ENCODE measurements around the gene TTC17. TPM values are rescaled to one million over a fixed set of nuclear protein-coding genes. Genes with fewer than 3 reads are reported as not detected.
A peak's percentile ranks its signal among the peaks of the same experiment; 100 is the strongest.

Gene TTC17
- total and polyA plus RNA-seq, 4 donors = 18.9 to 88.6 (median 43.5) TPM

DNA sequence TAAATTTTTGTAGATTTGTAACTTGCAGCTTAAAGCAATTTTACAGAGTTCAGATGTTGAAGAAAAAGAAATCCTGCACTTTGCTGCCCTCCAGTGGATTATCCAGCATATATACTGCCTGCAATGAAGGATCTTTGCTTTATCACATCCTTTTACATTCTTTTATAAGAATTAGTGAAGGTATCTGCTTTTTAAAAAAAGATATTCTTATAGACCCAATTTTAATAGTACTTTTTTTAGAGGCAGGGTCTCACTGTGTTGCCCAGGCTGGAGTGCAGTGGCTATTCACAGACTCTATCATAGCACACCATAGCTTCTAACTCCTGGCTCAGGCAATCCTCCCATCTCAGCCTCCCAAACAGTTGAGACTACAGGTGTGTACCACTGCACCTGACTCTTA, 60.7 kb downstream of the TTC17 start:
- peak; percentile 38 for DNase-seq (ENCODE audit: low spot score)
- TF ChIP-seq HNF4A (conservative IDR thresholded peaks at IDR 0.05) (no peak), HNF4G (IDR thresholded peaks at IDR 0.05) (no peak), TAF1 (conservative IDR thresholded peaks at IDR 0.05) (no peak), YY1 (IDR thresholded peaks at IDR 0.05) (no peak), FOXA1 (IDR thresholded peaks at IDR 0.05) (no peak), RAD21 (IDR thresholded peaks at IDR 0.05) (peak; percentile 89 to 91), FOXA2 (IDR thresholded peaks at IDR 0.05) (no peak), GABPA (IDR thresholded peaks at IDR 0.05 in 1 of 2, conservative IDR thresholded peaks at IDR 0.05 in 1 of 2) (no peak), RXRA (IDR thresholded peaks at IDR 0.05) (no peak), JUND (IDR thresholded peaks at IDR 0.05) (no peak)
- TF ChIP-seq, protein P1, sequence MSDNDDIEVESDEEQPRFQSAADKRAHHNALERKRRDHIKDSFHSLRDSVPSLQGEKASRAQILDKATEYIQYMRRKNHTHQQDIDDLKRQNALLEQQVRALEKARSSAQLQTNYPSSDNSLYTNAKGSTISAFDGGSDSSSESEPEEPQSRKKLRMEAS (IDR thresholded peaks at IDR 0.05) = no peak
- TF ChIP-seq, protein P2, sequence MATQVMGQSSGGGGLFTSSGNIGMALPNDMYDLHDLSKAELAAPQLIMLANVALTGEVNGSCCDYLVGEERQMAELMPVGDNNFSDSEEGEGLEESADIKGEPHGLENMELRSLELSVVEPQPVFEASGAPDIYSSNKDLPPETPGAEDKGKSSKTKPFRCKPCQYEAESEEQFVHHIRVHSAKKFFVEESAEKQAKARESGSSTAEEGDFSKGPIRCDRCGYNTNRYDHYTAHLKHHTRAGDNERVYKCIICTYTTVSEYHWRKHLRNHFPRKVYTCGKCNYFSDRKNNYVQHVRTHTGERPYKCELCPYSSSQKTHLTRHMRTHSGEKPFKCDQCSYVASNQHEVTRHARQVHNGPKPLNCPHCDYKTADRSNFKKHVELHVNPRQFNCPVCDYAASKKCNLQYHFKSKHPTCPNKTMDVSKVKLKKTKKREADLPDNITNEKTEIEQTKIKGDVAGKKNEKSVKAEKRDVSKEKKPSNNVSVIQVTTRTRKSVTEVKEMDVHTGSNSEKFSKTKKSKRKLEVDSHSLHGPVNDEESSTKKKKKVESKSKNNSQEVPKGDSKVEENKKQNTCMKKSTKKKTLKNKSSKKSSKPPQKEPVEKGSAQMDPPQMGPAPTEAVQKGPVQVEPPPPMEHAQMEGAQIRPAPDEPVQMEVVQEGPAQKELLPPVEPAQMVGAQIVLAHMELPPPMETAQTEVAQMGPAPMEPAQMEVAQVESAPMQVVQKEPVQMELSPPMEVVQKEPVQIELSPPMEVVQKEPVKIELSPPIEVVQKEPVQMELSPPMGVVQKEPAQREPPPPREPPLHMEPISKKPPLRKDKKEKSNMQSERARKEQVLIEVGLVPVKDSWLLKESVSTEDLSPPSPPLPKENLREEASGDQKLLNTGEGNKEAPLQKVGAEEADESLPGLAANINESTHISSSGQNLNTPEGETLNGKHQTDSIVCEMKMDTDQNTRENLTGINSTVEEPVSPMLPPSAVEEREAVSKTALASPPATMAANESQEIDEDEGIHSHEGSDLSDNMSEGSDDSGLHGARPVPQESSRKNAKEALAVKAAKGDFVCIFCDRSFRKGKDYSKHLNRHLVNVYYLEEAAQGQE (IDR thresholded peaks at IDR 0.05) = no peak
- TF ChIP-seq, protein P3, sequence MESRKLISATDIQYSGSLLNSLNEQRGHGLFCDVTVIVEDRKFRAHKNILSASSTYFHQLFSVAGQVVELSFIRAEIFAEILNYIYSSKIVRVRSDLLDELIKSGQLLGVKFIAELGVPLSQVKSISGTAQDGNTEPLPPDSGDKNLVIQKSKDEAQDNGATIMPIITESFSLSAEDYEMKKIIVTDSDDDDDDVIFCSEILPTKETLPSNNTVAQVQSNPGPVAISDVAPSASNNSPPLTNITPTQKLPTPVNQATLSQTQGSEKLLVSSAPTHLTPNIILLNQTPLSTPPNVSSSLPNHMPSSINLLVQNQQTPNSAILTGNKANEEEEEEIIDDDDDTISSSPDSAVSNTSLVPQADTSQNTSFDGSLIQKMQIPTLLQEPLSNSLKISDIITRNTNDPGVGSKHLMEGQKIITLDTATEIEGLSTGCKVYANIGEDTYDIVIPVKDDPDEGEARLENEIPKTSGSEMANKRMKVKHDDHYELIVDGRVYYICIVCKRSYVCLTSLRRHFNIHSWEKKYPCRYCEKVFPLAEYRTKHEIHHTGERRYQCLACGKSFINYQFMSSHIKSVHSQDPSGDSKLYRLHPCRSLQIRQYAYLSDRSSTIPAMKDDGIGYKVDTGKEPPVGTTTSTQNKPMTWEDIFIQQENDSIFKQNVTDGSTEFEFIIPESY (IDR thresholded peaks at IDR 0.05) = no peak
- TF ChIP-seq, protein P4, sequence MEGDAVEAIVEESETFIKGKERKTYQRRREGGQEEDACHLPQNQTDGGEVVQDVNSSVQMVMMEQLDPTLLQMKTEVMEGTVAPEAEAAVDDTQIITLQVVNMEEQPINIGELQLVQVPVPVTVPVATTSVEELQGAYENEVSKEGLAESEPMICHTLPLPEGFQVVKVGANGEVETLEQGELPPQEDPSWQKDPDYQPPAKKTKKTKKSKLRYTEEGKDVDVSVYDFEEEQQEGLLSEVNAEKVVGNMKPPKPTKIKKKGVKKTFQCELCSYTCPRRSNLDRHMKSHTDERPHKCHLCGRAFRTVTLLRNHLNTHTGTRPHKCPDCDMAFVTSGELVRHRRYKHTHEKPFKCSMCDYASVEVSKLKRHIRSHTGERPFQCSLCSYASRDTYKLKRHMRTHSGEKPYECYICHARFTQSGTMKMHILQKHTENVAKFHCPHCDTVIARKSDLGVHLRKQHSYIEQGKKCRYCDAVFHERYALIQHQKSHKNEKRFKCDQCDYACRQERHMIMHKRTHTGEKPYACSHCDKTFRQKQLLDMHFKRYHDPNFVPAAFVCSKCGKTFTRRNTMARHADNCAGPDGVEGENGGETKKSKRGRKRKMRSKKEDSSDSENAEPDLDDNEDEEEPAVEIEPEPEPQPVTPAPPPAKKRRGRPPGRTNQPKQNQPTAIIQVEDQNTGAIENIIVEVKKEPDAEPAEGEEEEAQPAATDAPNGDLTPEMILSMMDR (IDR thresholded peaks at IDR 0.05; ENCODE audit: low read depth, low read length, missing input control) = peak; percentile 74
- TF ChIP-seq, protein P5, sequence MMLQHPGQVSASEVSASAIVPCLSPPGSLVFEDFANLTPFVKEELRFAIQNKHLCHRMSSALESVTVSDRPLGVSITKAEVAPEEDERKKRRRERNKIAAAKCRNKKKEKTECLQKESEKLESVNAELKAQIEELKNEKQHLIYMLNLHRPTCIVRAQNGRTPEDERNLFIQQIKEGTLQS (IDR thresholded peaks at IDR 0.05) = no peak
- H3K36me3 ChIP-seq (ENCODE audit: control insufficient read depth in 4 of 4, insufficient read depth in 3 of 4, low read depth in 1 of 4, low read length in 3 of 4) = peaks cover 2 to 18% (median 10%) of the 10 kb centered on the region in 4 donors
- no peaks in the 10 kb centered on the region for H3K4me1 ChIP-seq (ENCODE audit: control insufficient read depth in 4 of 4, insufficient read depth in 4 of 4, low read length in 3 of 4)
- no peak overlapping the region for H3K9ac ChIP-seq (ENCODE audit: low read depth in 1 of 2, low read length in 2 of 2)
- no peak overlapping the region for H3K4me3 ChIP-seq (ENCODE audit: low read depth in 1 of 3, low read length in 3 of 3)
- no peaks in the 10 kb centered on the region for H3K9me3 ChIP-seq (ENCODE audit: control insufficient read depth in 4 of 4, low read length in 3 of 4)
- H3K27me3 ChIP-seq (ENCODE audit: control insufficient read depth in 4 of 4, insufficient read depth in 4 of 4, low read length in 3 of 4) = no peaks in the 10 kb centered on the region
- no peak overlapping the region for H3K27ac ChIP-seq (ENCODE audit: low read depth in 1 of 2, low read length in 2 of 2)

DNA sequence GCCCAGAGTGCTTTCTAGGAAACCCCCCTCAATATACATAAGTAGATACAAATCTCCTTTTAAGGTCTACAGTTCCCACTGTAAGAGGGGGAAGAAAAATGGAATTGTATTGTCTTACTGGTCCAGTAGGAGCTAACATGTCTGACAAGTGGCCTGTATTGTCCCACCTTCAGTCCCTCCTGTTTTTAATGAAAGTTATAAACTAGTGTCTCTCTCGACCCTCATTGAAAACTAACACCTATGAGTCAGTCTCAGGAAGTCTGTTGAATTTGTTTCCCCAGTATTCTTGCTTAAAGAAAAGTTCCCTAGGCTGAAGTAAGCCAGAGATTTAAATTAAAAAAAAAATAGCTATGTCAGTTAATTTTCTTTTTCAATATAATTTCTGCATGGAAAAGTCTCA, 69.3 kb downstream of the TTC17 start:
- H3K9ac ChIP-seq (ENCODE audit: low read depth in 1 of 2, low read length in 2 of 2) = no peak overlapping the region
- no peak overlapping the region for H3K27ac ChIP-seq (ENCODE audit: low read depth in 1 of 2, low read length in 2 of 2)
- H3K4me1 ChIP-seq (ENCODE audit: control insufficient read depth in 4 of 4, insufficient read depth in 4 of 4, low read length in 3 of 4) = no peaks in the 10 kb centered on the region
- peaks cover 2 to 12% (median 8%) of the 10 kb centered on the region in 4 donors for H3K36me3 ChIP-seq (ENCODE audit: control insufficient read depth in 4 of 4, insufficient read depth in 3 of 4, low read depth in 1 of 4, low read length in 3 of 4)
- H3K27me3 ChIP-seq (ENCODE audit: control insufficient read depth in 4 of 4, insufficient read depth in 4 of 4, low read length in 3 of 4) = no peaks in the 10 kb centered on the region
- TF ChIP-seq, protein P3 (IDR thresholded peaks at IDR 0.05) = no peak
- TF ChIP-seq, protein P4 (IDR thresholded peaks at IDR 0.05; ENCODE audit: low read depth, low read length, missing input control) = no peak
- no peak for TF ChIP-seq GABPA (IDR thresholded peaks at IDR 0.05 in 1 of 2, conservative IDR thresholded peaks at IDR 0.05 in 1 of 2)
- TF ChIP-seq, protein P1 (IDR thresholded peaks at IDR 0.05) = no peak
- no peak for TF ChIP-seq JUND (IDR thresholded peaks at IDR 0.05)
- TF ChIP-seq YY1 (IDR thresholded peaks at IDR 0.05) = no peak
- no peak for TF ChIP-seq HNF4A (conservative IDR thresholded peaks at IDR 0.05)
- TF ChIP-seq FOXA2 (IDR thresholded peaks at IDR 0.05) = no peak
- TF ChIP-seq, protein P5 (IDR thresholded peaks at IDR 0.05) = no peak
- no peak for TF ChIP-seq RAD21 (IDR thresholded peaks at IDR 0.05)
- no peaks in the 10 kb centered on the region for H3K9me3 ChIP-seq (ENCODE audit: control insufficient read depth in 4 of 4, low read length in 3 of 4)
- DNase-seq (ENCODE audit: low spot score) = no peak
- WGBS = 91% methylated on average over 1 of the region's 1 CpG
- H3K4me3 ChIP-seq (ENCODE audit: low read depth in 1 of 3, low read length in 3 of 3) = no peak overlapping the region

Measured in liver (tissue), 9 donors.